HCT116 (cell line): Measurements from ENCODE around the gene PCBP3. TPM values are rescaled to one million over a fixed set of nuclear protein-coding genes. Genes with fewer than 3 reads are reported as not detected.
"Not testable (repeated sequence)": the region's sequence is repeated elsewhere in the genome, so short reads cannot be mapped to it uniquely, and the experiment has no call there.

Experiments used
- ATAC-seq: fragments of 200-7000 bp; cut with Tn5 transposase; 2 replicates; pipeline ENCODE4 v1.9.1; 2020; ENCODE audit warnings: mild to moderate bottlenecking, moderate library complexity
- BruUV-seq: library from RNA; stranded (reverse); fragments of 400-500 nt; replicated peaks from 2 replicates; lab custom pipeline; 2021; lab: Mats Ljungman, UMichigan
- CTCF ChIA-PET: fragments of 300-600 bp; sonication (Branson Sonifier 250); formaldehyde crosslinking; loops from one replicate; lab custom pipeline; 2021; ENCODE audit warnings: antibody characterized with exemption; lab: Charles Lee
- POLR2A ChIA-PET: fragments of 300-600, 350-600 bp; sonication (Branson Sonifier 250); formaldehyde crosslinking; loops from one replicate; lab custom pipeline; 2021; ENCODE audit warnings: antibody characterized with exemption; lab: Charles Lee
- RAD21 ChIA-PET, 2 experiments: fragments of 300-600 bp; sonication (Branson Sonifier 250); formaldehyde crosslinking; loops; one replicate each; lab custom pipeline; 2023; ENCODE audit warnings: low total read pairs in 2 of 2; ENCODE audit not compliant: uncharacterized antibody in 2 of 2, unreplicated experiment in 2 of 2, low non-redundant PET in 1 of 2; lab: Charles Lee
- DNase-seq: peaks from one replicate; pipeline ENCODE4 v3.0.0-alpha.2; 2010; ENCODE audit warnings: low read depth, low spot score
- H2AFZ ChIP-seq: fragments of 200-600 bp; shearing (Covaris generic), sonication (generic); 2 replicates; pipeline ENCODE4 v1.6.1; 2017; ENCODE audit warnings: low read depth, mixed run types, mixed read lengths, antibody characterized with exemption, low read length; ENCODE audit not compliant: poor library complexity, severe bottlenecking
- H3K27ac ChIP-seq: 2 replicates; pipeline ENCODE4 v1.5.1; 2012; ENCODE audit warnings: low read depth, low read length
- H3K27me3 ChIP-seq: fragments of 200-600 bp; sonication (generic); 2 replicates; pipeline ENCODE4 v1.6.1; 2016; ENCODE audit warnings: mixed run types, low read length, mixed read lengths; ENCODE audit not compliant: insufficient read depth
- H3K36me3 ChIP-seq, 2 experiments: fragments of 200-500 bp in 1 of 2; fragments of 200-600 bp in 1 of 2; sonication (Bioruptor generic) in 1 of 2; sonication (generic) in 1 of 2; 2 replicates each; pipeline versions ENCODE4 v1.5.1 to v1.6.1; 2014 to 2016; ENCODE audit warnings: low read length in 2 of 2, inconsistent platforms in 1 of 2, mixed read lengths in 1 of 2, mixed run types in 1 of 2; ENCODE audit not compliant: insufficient read depth in 2 of 2, control insufficient read depth in 1 of 2
- H3K4me1 ChIP-seq, 2 experiments: fragments of 200-600 bp in 1 of 2; sonication (generic) in 1 of 2; 2 replicates each; pipeline versions ENCODE4 v1.5.1 to v1.6.1; 2012 to 2017; ENCODE audit warnings: low read length in 2 of 2, inconsistent platforms in 1 of 2, mild to moderate bottlenecking in 1 of 2, mixed read lengths in 1 of 2, mixed run types in 1 of 2, moderate library complexity in 1 of 2; ENCODE audit not compliant: insufficient read depth in 2 of 2, control insufficient read depth in 1 of 2
- H3K4me2 ChIP-seq: fragments of 200-600 bp; sonication (generic); 2 replicates; pipeline ENCODE4 v1.6.1; 2017; ENCODE audit warnings: mixed run types, low read length, mixed read lengths
- H3K4me3 ChIP-seq, 2 experiments: fragments of 200-600 bp in 1 of 2; sonication (generic) in 1 of 2; replicated peaks in 1 of 2; 2 replicates each; pipeline ENCODE4 v1.5.1; 2011 to 2016; ENCODE audit warnings: low read length in 2 of 2, control low read depth in 1 of 2, low read depth in 1 of 2, mild to moderate bottlenecking in 1 of 2, mixed read lengths in 1 of 2, mixed run types in 1 of 2
- H3K79me2 ChIP-seq: fragments of 200-600 bp; sonication (generic); 2 replicates; pipeline ENCODE4 v1.6.1; 2017; ENCODE audit warnings: mild to moderate bottlenecking, mixed run types, low read length, moderate library complexity, mixed read lengths; ENCODE audit not compliant: insufficient read depth
- H3K9ac ChIP-seq: fragments of 200-600 bp; sonication (generic); 2 replicates; pipeline ENCODE4 v1.6.1; 2016; ENCODE audit warnings: low read length, mixed read lengths
- H3K9me2 ChIP-seq: fragments of 200-600 bp; sonication (generic), shearing (Covaris generic); 2 replicates; pipeline ENCODE4 v1.6.1; 2017; ENCODE audit warnings: mixed run types, mild to moderate bottlenecking, moderate library complexity; ENCODE audit not compliant: insufficient read depth
- H3K9me3 ChIP-seq, 2 experiments: fragments of 200-500 bp in 1 of 2; fragments of 200-600 bp in 1 of 2; sonication (Bioruptor generic) in 1 of 2; sonication (generic) in 1 of 2; 2 replicates each; pipeline ENCODE4 v1.6.1; 2014 to 2017; ENCODE audit warnings: low read length in 2 of 2, mixed read lengths in 2 of 2, inconsistent platforms in 1 of 2, low read depth in 1 of 2, mild to moderate bottlenecking in 1 of 2, mixed run types in 1 of 2, moderate library complexity in 1 of 2; ENCODE audit not compliant: control insufficient read depth in 1 of 2, insufficient read depth in 1 of 2
- H4K20me1 ChIP-seq: fragments of 200-600 bp; sonication (generic), shearing (Covaris generic); 2 replicates; pipeline ENCODE4 v1.6.1; 2017; ENCODE audit warnings: mixed run types, mild to moderate bottlenecking, moderate library complexity; ENCODE audit not compliant: insufficient read depth
- intact Hi-C: fragments of 100-400 bp; cut with micrococcal nuclease; formaldehyde crosslinking; loops from 2 replicates; pipeline ENCODE4 v1.10.0; 2022
- total RNA-seq: library from RNA; stranded (reverse); gene quantifications from one replicate; pipeline ENCODE4 v1.2.1, GENCODE V29; 2021; ENCODE audit not compliant: unreplicated experiment

The PCBP3 gene
- total RNA-seq, 1 experiment from 2014 or later = 3.1 TPM

GRCh38 chr21:45814210-45814940 lies 170.8 kb downstream of the PCBP3 start:
- RAD21 ChIA-PET = not testable (repeated sequence)

DNA sequence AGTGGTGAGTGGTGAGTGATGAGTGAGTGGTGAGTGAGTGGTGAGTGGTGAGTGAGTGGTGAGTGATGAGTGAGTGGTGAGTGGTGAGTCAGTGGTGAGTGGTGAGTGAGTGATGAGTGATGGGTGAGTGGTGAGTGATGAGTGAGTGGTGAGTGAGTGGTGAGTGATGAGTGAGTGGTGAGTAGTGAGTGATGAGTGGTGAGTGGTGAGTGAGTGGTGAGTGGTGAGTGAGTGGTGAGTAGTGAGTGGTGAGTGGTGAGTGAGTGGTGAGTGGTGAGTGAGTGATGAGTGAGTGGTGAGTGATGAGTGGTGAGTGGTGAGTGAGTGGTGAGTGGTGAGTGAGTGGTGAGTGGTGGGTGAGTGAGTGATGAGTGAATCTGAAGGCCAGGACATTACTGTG lies 172.3 kb downstream of the PCBP3 start:
- POLR2A ChIA-PET, H3K4me2 ChIP-seq, DNase-seq, H3K9me3 ChIP-seq, H3K9me2 ChIP-seq, H3K4me3 ChIP-seq, H2AFZ ChIP-seq, H3K27me3 ChIP-seq, RAD21 ChIA-PET, H3K27ac ChIP-seq, BruUV-seq, H4K20me1 ChIP-seq, ATAC-seq, H3K36me3 ChIP-seq, intact Hi-C loops, H3K79me2 ChIP-seq, H3K9ac ChIP-seq: not testable (repeated sequence)
- peaks cover under 1 to 10% of the 10 kb centered on the region in 2 experiments; a peak in 3 of 4 replicates for H3K4me1 ChIP-seq
- CTCF ChIA-PET = interaction anchor here (5.5 kb wide), 1 partner anchor 260 kb away, joined by 39 read pairs; no protein-coding TSS in a partner anchor

More at GRCh38 chr21:45814210-45814940, 170.8 kb downstream of the PCBP3 start:
- H3K4me2 ChIP-seq, H3K4me3 ChIP-seq, H3K79me2 ChIP-seq, DNase-seq, H3K4me1 ChIP-seq, BruUV-seq, H3K27me3 ChIP-seq, H4K20me1 ChIP-seq, H3K36me3 ChIP-seq, H2AFZ ChIP-seq, POLR2A ChIA-PET, H3K9me3 ChIP-seq, intact Hi-C loops, CTCF ChIA-PET, H3K9me2 ChIP-seq, ATAC-seq, H3K9ac ChIP-seq, H3K27ac ChIP-seq: not testable (repeated sequence)
